ENCODE results near the gene ZNF217. TPM values are rescaled to one million over a fixed set of nuclear protein-coding genes. Genes with fewer than 3 reads are reported as not detected.
"Not testable (repeated sequence)": the region's sequence is repeated elsewhere in the genome, so short reads cannot be mapped to it uniquely, and the experiment has no call there.

ZNF217 gene
- total and polyA plus RNA-seq, 2 experiments from 2014 or later = 4.7 to 32.4 TPM

- no peak for DNase-seq (ENCODE audit: low spot score)
- Histone ChIP-seq H2AFZ (no peak overlapping the region), H3K4me3 (no peak overlapping the region), H3K9me3 (ENCODE audit: low read depth) (no peaks in the 10 kb centered on the region), H3K9me2 (replicated peaks; ENCODE audit: insufficient read depth) (no peaks in the 10 kb centered on the region), H3K27ac (no peak overlapping the region), H3K27me3 (no peaks in the 10 kb centered on the region), H4K20me1 (ENCODE audit: insufficient read depth, poor library complexity, severe bottlenecking) (no peaks in the 10 kb centered on the region), H3K36me3 (replicated peaks; ENCODE audit: insufficient read depth, low read depth) (no peaks in the 10 kb centered on the region), H3K4me2 (no peak overlapping the region), H3K4me1 (ENCODE audit: insufficient read depth) (no peaks in the 10 kb centered on the region), H3K79me2 (no peaks in the 10 kb centered on the region)
- 80% methylated on average over 5 of the region's 5 CpGs for WGBS (ENCODE audit: low lambda C conversion rate, missing lambda C conversion rate)
- TF ChIP-seq EZH2phosphoT487 (IDR thresholded peaks at IDR 0.05; ENCODE audit: low read depth, severe bottlenecking, unreplicated experiment) = no peak
- TF ChIP-seq CTCF (IDR thresholded peaks at IDR 0.05; ENCODE audit: poor library complexity) = no peak
- TF ChIP-seq EZH2 (IDR thresholded peaks at IDR 0.05; ENCODE audit: borderline replicate concordance) = no peak
These were observed 41.6 kb upstream of the ZNF217 start for GRCh38 chr20:53635221-53635620.

- Histone ChIP-seq H2AFZ (no peak overlapping the region), H4K20me1 (ENCODE audit: insufficient read depth, poor library complexity, severe bottlenecking) (no peaks in the 10 kb centered on the region), H3K4me3 (no peak overlapping the region), H3K27me3 (no peaks in the 10 kb centered on the region), H3K27ac (no peak overlapping the region), H3K9me3 (ENCODE audit: low read depth) (no peaks in the 10 kb centered on the region), H3K9me2 (replicated peaks; ENCODE audit: insufficient read depth) (no peaks in the 10 kb centered on the region), H3K79me2 (no peaks in the 10 kb centered on the region), H3K4me1 (ENCODE audit: insufficient read depth) (no peaks in the 10 kb centered on the region), H3K36me3 (replicated peaks; ENCODE audit: insufficient read depth, low read depth) (no peaks in the 10 kb centered on the region), H3K4me2 (no peak overlapping the region)
- WGBS (ENCODE audit: low lambda C conversion rate, missing lambda C conversion rate) = 91% methylated on average over 12 of the region's 12 CpGs
- TF ChIP-seq CTCF (IDR thresholded peaks at IDR 0.05; ENCODE audit: poor library complexity) (no peak), EZH2 (IDR thresholded peaks at IDR 0.05; ENCODE audit: borderline replicate concordance) (no peak), EZH2phosphoT487 (IDR thresholded peaks at IDR 0.05; ENCODE audit: low read depth, severe bottlenecking, unreplicated experiment) (no peak)
- no peak for DNase-seq (ENCODE audit: low spot score)
These were observed 38.4 kb upstream of the ZNF217 start for GRCh38 chr20:53631909-53632662.

GRCh38 chr20:53629436-53629835 is 35.8 kb upstream of the ZNF217 start:
- TF ChIP-seq CTCF (IDR thresholded peaks at IDR 0.05; ENCODE audit: poor library complexity) (no peak), EZH2phosphoT487 (IDR thresholded peaks at IDR 0.05; ENCODE audit: low read depth, severe bottlenecking, unreplicated experiment) (no peak), EZH2 (IDR thresholded peaks at IDR 0.05; ENCODE audit: borderline replicate concordance) (no peak)
- Histone ChIP-seq H3K4me3 (no peak overlapping the region), H3K79me2 (no peaks in the 10 kb centered on the region), H2AFZ (no peak overlapping the region), H3K4me1 (ENCODE audit: insufficient read depth) (no peaks in the 10 kb centered on the region), H3K9me3 (ENCODE audit: low read depth) (no peaks in the 10 kb centered on the region), H3K27me3 (no peaks in the 10 kb centered on the region), H3K4me2 (no peak overlapping the region), H3K9me2 (replicated peaks; ENCODE audit: insufficient read depth) (no peaks in the 10 kb centered on the region), H4K20me1 (ENCODE audit: insufficient read depth, poor library complexity, severe bottlenecking) (no peaks in the 10 kb centered on the region), H3K36me3 (replicated peaks; ENCODE audit: insufficient read depth, low read depth) (no peaks in the 10 kb centered on the region), H3K27ac (no peak overlapping the region)
- WGBS (ENCODE audit: low lambda C conversion rate, missing lambda C conversion rate) = 89% methylated on average over 5 of the region's 5 CpGs
- DNase-seq (ENCODE audit: low spot score) = no peak

- not testable (repeated sequence) for H3K36me3 ChIP-seq (replicated peaks; ENCODE audit: insufficient read depth, low read depth); H4K20me1 ChIP-seq (ENCODE audit: insufficient read depth, poor library complexity, severe bottlenecking); H3K9me2 ChIP-seq (replicated peaks; ENCODE audit: insufficient read depth); H3K79me2 ChIP-seq; H3K27ac ChIP-seq; H3K27me3 ChIP-seq; H3K4me1 ChIP-seq (ENCODE audit: insufficient read depth); H3K4me3 ChIP-seq; H3K4me2 ChIP-seq; H3K9me3 ChIP-seq (ENCODE audit: low read depth); H2AFZ ChIP-seq; DNase-seq (ENCODE audit: low spot score)
- 92% methylated on average over 6 of the region's 6 CpGs for WGBS (ENCODE audit: low lambda C conversion rate, missing lambda C conversion rate)
These were observed 35.1 kb upstream of the ZNF217 start for GRCh38 chr20:53628758-53629157.

All from hepatocyte (in vitro differentiated cells).